A549 (cell line): ENCODE data around the gene NHSL1. TPM values are rescaled to one million over a fixed set of nuclear protein-coding genes. Genes with fewer than 3 reads are reported as not detected.

Experiments
- ATAC-seq, 2 experiments: fragments of 200-7000 bp in 1 of 2; fragments of >200 bp in 1 of 2; cut with Nextera tagmentation in 1 of 2; cut with Tn5 transposase in 1 of 2; 3 replicates each; pipeline versions ENCODE4 v1.8.0 to v1.9.1; 2018 to 2020; ENCODE audit warnings: mild to moderate bottlenecking in 1 of 2, moderate library complexity in 1 of 2
- CTCF ChIA-PET: fragments of 300-600 bp; sonication (Branson Sonifier 250); formaldehyde crosslinking; extraction: SDS; loops from one replicate; lab custom pipeline; 2021; ENCODE audit warnings: antibody characterized with exemption, inconsistent platforms; lab: Yijun Ruan, JAX
- POLR2A ChIA-PET: fragments of 350-600 bp; formaldehyde crosslinking; extraction: SDS; loops from one replicate; lab custom pipeline; 2021; ENCODE audit warnings: antibody characterized with exemption, inconsistent platforms; lab: Yijun Ruan, JAX
- DNase-seq, 2 experiments: peaks; one replicate each; pipeline versions ENCODE4 v3.0.0 to v3.0.0-alpha.2; 2011 to 2016; ENCODE audit warnings: low read depth in 1 of 2, low spot score in 1 of 2
- FAIRE-seq: peaks from 2 replicates; lab custom pipeline; 2011; peaks lifted over from hg19 to GRCh38; lab: Jason Lieb, UNC
- H3K27ac ChIP-seq, 2 experiments: fragments of >200 bp; sonication (Bioruptor Twin); formaldehyde crosslinking; 3 replicates each; pipeline ENCODE4 v1.5.1; 2016 to 2017
- H3K4me1 ChIP-seq: fragments of >200 bp; sonication (Bioruptor Twin); formaldehyde crosslinking; 3 replicates; pipeline ENCODE4 v1.6.1; 2016
- H3K4me2 ChIP-seq: fragments of >200 bp; sonication (Bioruptor Twin); formaldehyde crosslinking; 3 replicates; pipeline ENCODE4 v1.6.1; 2016
- H3K4me3 ChIP-seq: fragments of >200 bp; sonication (Bioruptor Twin); formaldehyde crosslinking; 3 replicates; pipeline ENCODE4 v1.5.1; 2016
- H3K9me3 ChIP-seq: fragments of >200 bp; sonication (Bioruptor Twin); formaldehyde crosslinking; 3 replicates; pipeline ENCODE4 v1.6.1; 2016
- ATOH8 ChIP-seq: fragments of 250-450 bp; sonication (Bioruptor Pico); IDR thresholded peaks from 2 replicates; pipeline ENCODE4 v1.5.0; 2020; ENCODE audit warnings: low read depth, mild to moderate bottlenecking, moderate library complexity
- CHD4 ChIP-seq: fragments of 200-600 bp; sonication (generic); IDR thresholded peaks from 2 replicates; pipeline ENCODE4 v1.6.1; 2016; ENCODE audit warnings: antibody characterized with exemption, mild to moderate bottlenecking, borderline replicate concordance
- CTCF ChIP-seq: fragments of >200 bp; sonication (Bioruptor Twin); formaldehyde crosslinking; IDR thresholded peaks from 3 replicates; pipeline ENCODE4 v1.5.1; 2016
- E2F6 ChIP-seq: IDR thresholded peaks from 2 replicates; pipeline ENCODE4 v1.6.1; 2012; ENCODE audit warnings: low read depth, borderline replicate concordance
- EHF ChIP-seq: fragments of 250-450 bp; sonication (Bioruptor Pico); IDR thresholded peaks from 2 replicates; pipeline ENCODE4 v1.5.0; 2020; ENCODE audit warnings: mild to moderate bottlenecking
- EHMT2 ChIP-seq: fragments of 200-600 bp; sonication (generic); IDR thresholded peaks from 2 replicates; pipeline ENCODE4 v1.6.1; 2016; ENCODE audit warnings: antibody characterized with exemption, low read depth, mild to moderate bottlenecking, moderate library complexity
- FOSL2 ChIP-seq, 2 experiments: fragments of 450-650 bp in 1 of 2; fragments of >200 bp in 1 of 2; sonication (Bioruptor Twin) in 1 of 2; formaldehyde crosslinking; IDR thresholded peaks; 2 replicates each; pipeline versions ENCODE4 v1.5.0 to v1.6.1; 2016 to 2020; ENCODE audit warnings: mild to moderate bottlenecking in 1 of 2, moderate library complexity in 1 of 2
- GATA3 ChIP-seq: IDR thresholded peaks from 2 replicates; pipeline ENCODE4 v1.6.1; 2012; ENCODE audit warnings: borderline replicate concordance
- HEYL ChIP-seq: fragments of 250-450 bp; sonication (Bioruptor Pico); IDR thresholded peaks from 2 replicates; pipeline ENCODE4 v1.8.0; 2021; ENCODE audit warnings: mild to moderate bottlenecking, moderate library complexity
- HMGXB4 ChIP-seq: fragments of 250-450 bp; sonication (Bioruptor Pico); IDR thresholded peaks from 2 replicates; pipeline ENCODE4 v1.5.0; 2021; ENCODE audit warnings: mild to moderate bottlenecking, moderate library complexity, borderline replicate concordance
- HOXB13 ChIP-seq: fragments of 250-450 bp; sonication (Bioruptor Pico); IDR thresholded peaks from 2 replicates; pipeline ENCODE4 v1.5.0; 2020; ENCODE audit warnings: low read depth, mild to moderate bottlenecking, moderate library complexity
- KDM1A ChIP-seq: fragments of 200-600 bp; sonication (generic); IDR thresholded peaks from 2 replicates; pipeline ENCODE4 v1.6.1; 2016; ENCODE audit warnings: low read depth, mild to moderate bottlenecking
- MAX ChIP-seq: IDR thresholded peaks from 2 replicates; pipeline ENCODE4 v1.6.1; 2012
- MAZ ChIP-seq: fragments of 150-350 bp; IDR thresholded peaks from 2 replicates; pipeline ENCODE4 v1.6.1; 2014; ENCODE audit warnings: antibody characterized with exemption, low read depth, low read length, borderline replicate concordance
- PHF8 ChIP-seq: fragments of 200-600 bp; sonication (generic); IDR thresholded peaks from 2 replicates; pipeline ENCODE4 v1.6.1; 2016; ENCODE audit warnings: low read depth, mild to moderate bottlenecking, antibody characterized with exemption, moderate library complexity, borderline replicate concordance
- RNF2 ChIP-seq: fragments of 200-600 bp; sonication (generic); IDR thresholded peaks from 2 replicates; pipeline ENCODE4 v1.6.1; 2016; ENCODE audit warnings: low read depth, mild to moderate bottlenecking, antibody characterized with exemption, moderate library complexity, borderline replicate concordance
- USF2 ChIP-seq: fragments of 450-650 bp; IDR thresholded peaks from 2 replicates; pipeline ENCODE4 v1.6.1; 2014; ENCODE audit warnings: antibody characterized with exemption
- ZC3H11A ChIP-seq: fragments of 450-650 bp; IDR thresholded peaks from 2 replicates; pipeline ENCODE4 v1.6.1; 2014; ENCODE audit warnings: antibody characterized with exemption, mild to moderate bottlenecking
- ZFP36 ChIP-seq: fragments of 450-650 bp; IDR thresholded peaks from 2 replicates; pipeline ENCODE4 v1.6.1; 2014; ENCODE audit warnings: borderline replicate concordance; ENCODE audit not compliant: partially characterized antibody
- WGBS: methylation state at CpG from one replicate; pipeline ENCODE4 v1.1.6; 2017; ENCODE audit errors: missing lambda C conversion rate; 5-methylcytosine and 5-hydroxymethylcytosine counted together
- polyA plus RNA-seq, 4 experiments: library from polyadenylated mRNA; depleted of rRNA in 3 of 4; stranded (reverse); fragments of >200 nt; fragmentation: RNase III in 1 of 4; extraction: RNeasy Plus Mini Kit Qiagen cat#74134 plus additional on column Dnase treatment in 1 of 4; gene quantifications; 2 replicates in 3 of 4; 3 replicates in 1 of 4; pipeline ENCODE4 v1.2.3, GENCODE V29; 2011 to 2017

NHSL1 gene
- polyA plus RNA-seq, 2 of the 4 experiments (the other 2 are of a cell fraction), result 1.6 to 2.8 TPM

GRCh38 chr6:138486249-138487101, 12.8 kb downstream of the NHSL1 start (continued):
- TF ChIP-seq ZFP36 (no peak), HMGXB4 (CRISPR knock-in tag) (no peak)

- H3K4me3 ChIP-seq, result no peak overlapping the region
- no peak for FAIRE-seq
- H3K4me1 ChIP-seq, result no peaks in the 10 kb centered on the region
- H3K4me2 ChIP-seq, result no peak overlapping the region
- no peak overlapping the region for H3K27ac ChIP-seq
- ATAC-seq, result no peak
- no peaks in the 10 kb centered on the region for H3K9me3 ChIP-seq
- no peak for DNase-seq
- WGBS, result 91% methylated on average over 13 of the region's 13 CpGs
- no peak for TF ChIP-seq CHD4
- TF ChIP-seq MAZ, result no peak
- TF ChIP-seq GATA3, result no peak
- TF ChIP-seq CTCF, result no peak
- no peak for TF ChIP-seq EHF (CRISPR knock-in tag)
- no peak for TF ChIP-seq HEYL
- no peak for TF ChIP-seq FOSL2 (IDR thresholded peaks at IDR 0.05)
- no peak for TF ChIP-seq FOSL2 (CRISPR knock-in tag; IDR thresholded peaks at IDR 0.05)
- TF ChIP-seq RNF2, result no peak
- no peak for TF ChIP-seq HOXB13 (CRISPR knock-in tag)
- no peak for TF ChIP-seq MAX
- no peak for TF ChIP-seq KDM1A
- no peak for TF ChIP-seq E2F6
- TF ChIP-seq ATOH8, result no peak
- TF ChIP-seq ZC3H11A, result no peak
- TF ChIP-seq PHF8, result no peak
- no peak for TF ChIP-seq USF2
- no peak for TF ChIP-seq ZFP36
- TF ChIP-seq EHMT2, result no peak
- CTCF ChIA-PET, result no interaction called here
- POLR2A ChIA-PET, result no interaction called here
Observed at GRCh38 chr6:138485586-138486248, 13.6 kb downstream of the NHSL1 start.
